NOMO-1 treated with DMSO at 0.1 percent for 48 hours (cell line): Measurements from ENCODE around the gene FGF3.

Source experiments
- DNase-seq: peaks from one replicate; lab custom pipeline; 2025; ENCODE audit not compliant: unreplicated experiment; lab: John Stamatoyannopoulos, UW

Gene FGF3

DNA sequence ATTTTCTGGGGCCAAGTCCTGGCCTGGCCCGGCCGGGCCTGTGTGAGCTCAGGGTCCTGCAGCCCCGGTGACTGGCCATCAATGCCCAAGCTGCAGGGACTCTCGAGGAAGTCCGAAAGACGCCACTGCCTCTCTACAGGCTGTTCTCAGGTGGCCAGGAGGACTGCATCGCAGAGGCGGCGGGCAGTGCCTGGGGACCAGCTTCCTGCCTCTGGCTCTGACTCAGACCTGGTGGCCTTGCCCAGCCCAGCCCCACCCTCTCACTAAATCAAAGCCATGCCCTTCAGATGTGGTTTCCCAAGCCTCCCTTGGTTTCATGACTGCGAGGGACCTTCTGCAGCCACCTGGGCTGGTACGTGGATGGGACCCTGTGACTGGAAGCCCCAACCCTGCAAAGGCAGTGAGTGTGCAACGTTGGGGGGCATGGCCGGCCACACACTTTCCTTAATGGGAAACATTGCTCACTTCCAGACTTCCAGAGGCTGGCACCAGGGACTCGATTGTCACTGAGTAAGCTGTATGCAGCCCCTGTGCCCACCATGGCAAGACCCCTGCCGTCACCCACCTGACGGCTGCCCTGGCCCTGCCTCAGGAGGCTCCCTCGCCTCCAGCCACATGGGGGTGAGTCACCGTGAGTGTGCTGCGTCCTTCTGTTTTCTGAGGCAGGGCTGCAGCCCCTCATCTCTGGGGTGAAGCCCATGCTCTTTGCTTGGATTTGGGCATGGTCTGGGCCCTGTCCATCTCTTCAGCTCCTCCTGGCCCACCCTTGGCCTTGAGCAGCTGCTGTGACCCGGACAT lies 6.0 kb upstream of the FGF3 start:
- DNase-seq: no peak

GRCh38 chr11:69823641-69824265 lies 4.5 kb upstream of the FGF3 start:
- DNase-seq: no peak

GRCh38 chr11:69822676-69823494 lies 3.7 kb upstream of the FGF3 start:
- DNase-seq: no peak

GRCh38 chr11:69821511-69822040 lies 2.4 kb upstream of the FGF3 start:
- no peak for DNase-seq

DNA sequence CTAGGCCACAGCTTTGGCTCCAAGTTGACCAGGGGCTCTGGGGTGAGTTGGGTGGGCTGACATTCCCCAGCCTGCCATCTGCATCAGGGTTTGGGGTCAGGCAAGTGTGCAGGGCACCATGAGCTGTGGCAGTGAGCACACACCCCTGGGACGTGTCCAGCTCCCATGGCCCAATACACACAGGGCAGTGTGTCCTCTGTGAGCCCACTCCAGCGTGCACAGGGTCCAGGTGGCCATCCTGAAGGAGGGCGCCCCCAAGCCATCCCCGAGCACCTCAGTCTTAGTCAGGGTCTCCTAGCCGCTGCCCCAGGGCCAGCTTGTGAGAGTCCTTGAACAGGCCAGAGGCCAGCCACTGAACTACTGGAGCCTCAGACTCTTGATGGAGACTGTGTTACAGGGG lies 1.2 kb upstream of the FGF3 start:
- no peak for DNase-seq

DNA sequence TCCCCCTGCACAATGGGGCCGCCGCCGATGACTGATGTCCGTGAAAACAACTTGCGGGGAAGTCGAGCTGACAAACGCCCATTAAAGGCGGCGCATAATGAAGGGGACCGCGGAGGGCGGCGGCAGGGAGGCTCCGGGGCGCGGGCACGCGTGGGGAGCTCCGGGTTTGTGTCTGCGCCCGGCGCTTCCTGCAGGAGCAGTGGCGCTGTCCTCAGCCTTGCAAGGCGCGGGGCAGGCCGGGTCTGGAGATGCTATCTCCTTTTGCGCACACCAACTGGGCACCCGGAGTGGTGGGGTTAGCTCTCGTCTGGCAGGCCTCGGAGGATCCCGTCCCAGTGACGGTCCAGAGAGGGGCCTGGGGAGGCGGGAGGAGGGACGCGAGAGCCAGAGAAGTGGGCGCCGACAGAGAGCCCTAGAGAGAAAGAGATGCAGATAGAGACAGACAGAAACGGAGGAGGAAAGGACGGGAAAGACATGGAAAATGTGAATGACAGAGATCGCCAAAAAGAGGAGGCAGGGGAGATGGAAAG lies 390 bp upstream of the FGF3 start:
- DNase-seq: no peak

DNA sequence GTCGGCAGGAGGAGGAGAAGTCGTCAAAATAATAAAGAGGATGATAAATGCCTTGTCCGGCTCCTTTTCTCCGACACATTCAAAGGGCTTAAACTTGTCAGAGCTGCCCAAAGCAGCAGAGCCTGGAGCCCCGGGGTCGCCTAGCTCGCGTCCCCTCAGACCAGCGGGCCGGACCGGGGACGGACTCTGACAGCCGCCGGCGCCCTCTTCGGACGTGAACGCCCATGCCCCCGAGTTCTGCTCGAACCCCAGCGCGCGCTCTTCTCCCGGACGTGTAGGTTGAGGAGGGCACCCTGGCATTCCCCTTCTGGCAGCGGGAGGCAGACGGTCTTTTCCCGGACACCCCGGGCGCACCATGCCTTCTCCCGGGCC lies 999 bp downstream of the FGF3 start:
- no peak for DNase-seq

GRCh38 chr11:69817265-69818230 lies 1.7 kb downstream of the FGF3 start:
- no peak for DNase-seq

GRCh38 chr11:69816671-69817070 lies 2.5 kb downstream of the FGF3 start:
- DNase-seq: no peak

DNA sequence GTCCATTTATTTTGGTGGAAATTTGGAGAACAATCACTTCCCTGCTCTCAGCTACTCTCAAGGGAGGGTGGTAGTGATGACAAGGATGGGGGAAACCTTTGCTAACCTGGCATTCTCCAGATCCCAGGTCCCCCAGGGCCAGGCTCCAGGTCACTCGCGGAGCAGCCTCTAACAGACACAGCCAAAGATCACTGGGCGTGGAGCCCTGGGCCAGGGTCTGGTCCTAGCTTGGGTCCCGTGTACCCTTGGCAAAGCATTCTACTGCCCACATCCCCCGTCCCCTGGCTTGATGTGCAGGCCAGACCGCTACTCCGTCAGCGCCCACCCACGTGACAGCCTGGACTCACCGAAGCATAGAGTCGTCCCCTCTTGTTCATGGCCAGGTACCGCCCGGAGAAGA lies 3.2 kb downstream of the FGF3 start:
- no peak for DNase-seq

DNA sequence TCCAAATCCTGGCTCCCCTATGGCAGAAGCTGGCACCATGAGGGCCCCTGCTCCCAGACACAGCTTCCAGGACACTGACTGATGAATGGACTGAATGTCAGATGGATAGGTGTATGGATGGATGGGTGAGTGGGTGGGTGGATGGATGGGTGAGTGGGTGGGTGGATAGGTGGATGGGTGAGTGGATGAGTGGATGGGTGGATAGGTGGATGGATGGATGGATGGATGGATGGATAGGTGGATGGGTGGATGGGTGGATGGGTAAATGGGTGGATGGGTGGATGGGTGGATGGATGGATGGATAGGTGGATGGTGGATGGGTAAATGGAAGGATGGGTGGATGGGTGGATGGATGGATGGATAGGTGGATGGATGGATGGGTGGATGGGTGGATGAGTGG lies 4.3 kb downstream of the FGF3 start:
- DNase-seq: no peak

GRCh38 chr11:69814411-69814810 lies 4.8 kb downstream of the FGF3 start:
- DNase-seq: no peak

DNA sequence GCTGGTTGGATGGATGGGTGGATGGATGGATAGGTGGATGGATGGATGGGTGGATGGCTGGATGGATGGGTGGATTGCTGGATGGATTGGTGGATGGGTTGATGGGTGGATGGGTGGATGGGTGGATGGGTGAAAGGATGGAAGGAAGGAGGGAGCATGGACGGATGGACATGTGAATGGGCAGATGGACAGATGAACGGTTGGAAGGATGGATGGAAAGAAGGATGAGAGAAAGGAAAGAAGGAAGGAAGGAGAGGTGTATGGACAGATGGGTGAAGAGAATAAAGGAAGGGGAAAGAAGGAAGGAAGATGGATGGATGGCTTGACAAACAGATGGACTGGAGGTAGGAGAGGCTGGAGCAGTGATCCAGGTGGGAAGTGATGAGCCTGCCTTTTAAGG lies 5.4 kb downstream of the FGF3 start:
- DNase-seq: no peak

- no peak for DNase-seq
Observed at GRCh38 chr11:69812946-69813345, 6.3 kb downstream of the FGF3 start.

DNA sequence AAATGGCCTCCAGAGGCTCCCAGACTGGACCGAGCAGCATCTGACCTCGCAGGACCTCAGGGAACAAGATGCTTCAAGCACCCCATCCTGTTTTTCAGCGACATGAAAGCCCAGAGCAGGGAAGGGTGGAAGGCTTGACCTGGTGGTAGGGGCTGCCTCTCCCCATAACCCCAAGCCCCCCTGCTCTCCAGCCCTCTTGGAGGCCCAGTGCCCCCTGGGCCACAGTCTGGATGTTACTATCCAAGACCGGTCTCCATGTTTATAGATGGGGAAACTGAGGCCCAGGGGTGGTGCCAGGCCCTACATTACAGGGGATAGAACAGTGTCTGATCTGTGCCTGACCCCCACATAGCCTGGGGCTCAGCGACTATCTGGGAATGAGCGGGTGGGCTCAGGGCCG lies 7.0 kb downstream of the FGF3 start:
- DNase-seq: no peak

DNA sequence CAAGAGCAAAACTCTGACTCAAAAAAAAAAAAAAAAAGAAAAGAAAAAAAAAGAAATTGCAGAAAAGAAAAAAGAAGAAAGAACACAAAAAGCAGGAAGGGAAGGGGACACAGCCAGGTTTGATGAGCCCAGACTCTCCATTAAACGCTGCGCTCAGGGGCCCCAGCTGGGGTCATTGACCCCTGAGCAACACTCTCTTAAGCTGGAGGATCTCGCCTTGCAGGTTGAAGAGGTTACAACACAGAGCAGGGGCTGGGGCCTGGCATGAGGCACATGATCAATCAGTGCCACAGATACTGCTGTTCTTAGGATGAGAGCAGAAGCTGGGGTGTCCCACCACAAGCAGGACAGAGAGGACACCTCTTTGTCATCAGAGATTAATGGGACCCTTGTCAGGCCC lies 7.8 kb downstream of the FGF3 start:
- DNase-seq: no peak

- DNase-seq: no peak
Observed at GRCh38 chr11:69810289-69811118, 8.7 kb downstream of the FGF3 start.

DNA sequence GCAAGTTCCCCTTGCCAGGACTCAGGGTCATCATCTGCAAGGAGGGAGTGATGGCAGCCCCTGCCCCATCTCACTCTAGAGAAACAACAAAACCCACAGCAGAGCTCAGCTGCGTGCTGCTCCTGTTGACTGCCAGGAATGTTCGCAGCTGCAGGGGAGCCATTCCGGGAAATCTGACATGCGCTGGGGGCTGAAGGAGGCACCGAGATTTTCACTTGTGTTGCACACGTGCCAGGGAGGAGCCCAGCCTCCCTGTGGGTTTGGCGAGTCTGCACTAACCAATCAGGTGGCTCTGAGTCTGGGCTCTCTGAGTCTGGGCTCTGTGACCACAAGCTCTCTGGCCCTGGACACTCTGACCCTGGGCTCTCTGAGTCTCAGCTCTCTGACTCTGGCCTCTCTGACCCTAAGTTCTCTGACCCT lies 10.5 kb downstream of the FGF3 start:
- no peak for DNase-seq

DNA sequence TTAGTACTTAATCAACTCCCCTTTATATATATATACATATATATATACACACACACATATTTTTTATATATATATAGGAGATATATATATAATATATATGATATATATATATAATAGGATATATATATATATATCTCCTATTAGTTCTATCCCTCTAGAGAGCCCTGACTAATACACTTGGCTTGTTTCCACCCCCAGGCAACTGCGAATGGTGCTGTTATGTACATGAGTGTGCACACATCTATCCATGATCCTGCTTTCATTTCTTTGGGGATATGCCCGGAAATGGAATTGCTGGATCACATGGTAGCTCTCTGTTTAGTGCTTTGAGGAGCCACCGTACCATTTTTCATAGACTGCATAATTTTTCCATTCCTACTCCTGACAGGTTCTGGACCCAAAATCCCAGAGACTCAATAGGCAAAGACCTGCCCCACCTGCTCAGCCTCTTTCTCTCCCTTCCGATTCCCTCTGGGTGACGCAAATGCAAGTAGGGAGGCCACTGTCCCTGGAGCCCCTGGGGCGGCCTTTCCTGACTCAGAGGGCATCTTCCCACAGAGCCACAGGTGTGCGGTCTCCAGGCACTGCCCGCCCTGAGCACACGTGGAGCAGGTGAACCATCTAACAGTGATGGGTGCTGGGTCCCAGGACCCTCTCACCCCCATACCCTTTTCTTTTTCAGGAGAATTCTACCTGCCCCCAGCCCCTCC lies 12.0 kb downstream of the FGF3 start:
- DNase-seq: no peak
